ENCODE data around the gene FCHO1. TPM values are rescaled to one million over a fixed set of nuclear protein-coding genes. Genes with fewer than 3 reads are reported as not detected.

FCHO1 gene
- total RNA-seq, 1 experiment from 2014 or later: 0.61 TPM

DNA sequence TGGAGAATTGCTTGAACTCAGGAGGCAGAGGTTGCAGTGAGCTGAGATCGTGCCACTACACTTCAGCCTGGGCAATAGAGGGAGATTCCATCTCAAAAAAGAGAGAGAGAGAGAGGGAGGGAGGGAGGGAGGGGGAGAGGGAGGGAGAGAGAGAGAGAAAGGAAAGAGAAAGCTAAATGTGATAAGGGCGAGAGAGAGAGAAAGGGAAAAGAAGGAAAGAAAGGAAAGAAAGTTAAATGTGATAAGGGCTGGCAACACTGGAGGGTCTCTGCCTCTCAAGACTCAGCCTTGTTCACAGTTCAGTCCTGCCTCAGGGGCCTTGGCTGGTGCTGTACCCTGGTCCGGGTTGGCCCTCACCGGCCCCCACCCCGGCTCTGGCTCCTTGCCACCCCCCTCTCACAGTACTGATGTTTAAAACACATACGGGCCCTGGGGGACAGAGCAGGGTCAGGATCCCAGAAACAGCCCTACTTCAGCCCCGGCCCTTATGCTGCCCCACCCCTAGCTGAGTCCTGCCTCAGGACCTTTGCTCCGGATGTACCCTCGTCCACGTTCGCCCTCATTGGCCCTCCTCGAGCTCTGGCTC is 28.5 kb upstream of the FCHO1 start:
- Mint-ChIP-seq H3K4me1 (ENCODE audit: low read depth, unreplicated experiment) (peaks cover 25% of the 10 kb centered on the region), H3K36me3 (ENCODE audit: insufficient read depth, unreplicated experiment) (peaks cover 40% of the 10 kb centered on the region), H3K27ac (ENCODE audit: unreplicated experiment) (no peak overlapping the region), H3K9me3 (ENCODE audit: low read depth, unreplicated experiment) (no peaks in the 10 kb centered on the region), H3K27me3 (ENCODE audit: unreplicated experiment) (no peaks in the 10 kb centered on the region), H3K4me3 (ENCODE audit: low read depth, unreplicated experiment) (no peak overlapping the region)
- intact Hi-C loops (cut with micrococcal nuclease; ENCODE audit: unreplicated experiment): no loop called here
- CTCF ChIA-PET: no interaction called here
- DNase-seq: no peak
- no peak for TF ChIP-seq CTCF (IDR thresholded peaks at IDR 0.05; ENCODE audit: unreplicated experiment)
- no TSS peak for BruUV-seq (replicated peaks)

- no peak overlapping the region for H3K4me3 Mint-ChIP-seq (ENCODE audit: low read depth, unreplicated experiment)
- BruUV-seq (replicated peaks): no TSS peak
Measured at GRCh38 chr19:17724655-17725054, 26.6 kb upstream of the FCHO1 start.

DNA sequence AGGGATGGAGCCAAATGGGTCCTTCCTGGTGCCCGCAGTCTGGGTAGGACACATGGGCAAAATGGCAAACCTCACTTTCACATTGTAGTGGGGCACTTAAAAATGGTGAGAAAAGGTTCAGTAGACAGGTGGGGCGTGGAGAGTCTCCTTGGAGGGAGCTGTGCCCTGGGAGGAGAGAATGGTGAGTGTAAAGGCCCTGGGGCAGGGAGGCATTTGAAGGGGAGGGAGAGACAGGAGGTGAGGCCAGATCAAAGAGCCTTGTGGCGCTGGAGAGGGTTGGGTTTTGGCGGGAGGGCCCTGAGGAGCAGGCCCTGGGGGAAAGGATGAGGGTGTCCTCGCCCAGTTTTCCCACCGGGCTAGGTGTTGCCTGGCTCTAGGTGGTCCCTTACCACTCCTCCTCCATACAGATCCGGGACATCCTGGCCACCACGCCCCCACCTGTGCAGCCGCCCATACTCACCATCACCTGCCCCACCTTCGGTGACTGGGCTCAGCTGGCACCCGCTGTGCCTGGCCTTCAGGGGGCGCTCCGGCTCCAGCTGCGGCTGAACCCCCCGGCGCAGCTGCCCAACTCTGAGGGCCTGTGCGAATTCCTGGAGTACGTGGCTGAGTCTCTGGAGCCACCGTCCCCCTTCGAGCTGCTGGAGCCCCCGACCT is 25.7 kb upstream of the FCHO1 start:
- no peak overlapping the region for H3K27ac Mint-ChIP-seq (ENCODE audit: unreplicated experiment)
- H3K36me3 Mint-ChIP-seq (ENCODE audit: insufficient read depth, unreplicated experiment): peaks cover 39% of the 10 kb centered on the region
- peak; percentile 32 for TF ChIP-seq CTCF (IDR thresholded peaks at IDR 0.05; ENCODE audit: unreplicated experiment)
- CTCF ChIA-PET: no interaction called here
- H3K4me1 Mint-ChIP-seq (ENCODE audit: low read depth, unreplicated experiment): peaks cover 10% of the 10 kb centered on the region
- BruUV-seq (replicated peaks): no TSS peak
- DNase-seq: no peak
- no peaks in the 10 kb centered on the region for H3K27me3 Mint-ChIP-seq (ENCODE audit: unreplicated experiment)
- intact Hi-C loops (cut with micrococcal nuclease; ENCODE audit: unreplicated experiment): no loop called here
- H3K9me3 Mint-ChIP-seq (ENCODE audit: low read depth, unreplicated experiment): no peaks in the 10 kb centered on the region
- no peak overlapping the region for H3K4me3 Mint-ChIP-seq (ENCODE audit: low read depth, unreplicated experiment)

More at GRCh38 chr19:17724655-17725054, 26.6 kb upstream of the FCHO1 start:
- Mint-ChIP-seq H3K27ac (ENCODE audit: unreplicated experiment) (peak overlapping the region; percentile 39), H3K9me3 (ENCODE audit: low read depth, unreplicated experiment) (no peaks in the 10 kb centered on the region), H3K27me3 (ENCODE audit: unreplicated experiment) (no peaks in the 10 kb centered on the region), H3K36me3 (ENCODE audit: insufficient read depth, unreplicated experiment) (peaks cover 39% of the 10 kb centered on the region), H3K4me1 (ENCODE audit: low read depth, unreplicated experiment) (peaks cover 18% of the 10 kb centered on the region)
- no peak for TF ChIP-seq CTCF (IDR thresholded peaks at IDR 0.05; ENCODE audit: unreplicated experiment)
- CTCF ChIA-PET: no interaction called here
- no peak for DNase-seq
- intact Hi-C loops (cut with micrococcal nuclease; ENCODE audit: unreplicated experiment): no loop called here

GRCh38 chr19:17726136-17726741 is 25.0 kb upstream of the FCHO1 start:
- no TSS peak for BruUV-seq (replicated peaks)
- no peak for DNase-seq

More at GRCh38 chr19:17726136-17726741, 25.0 kb upstream of the FCHO1 start:
- Mint-ChIP-seq H3K4me1 (ENCODE audit: low read depth, unreplicated experiment) (peaks cover 7% of the 10 kb centered on the region), H3K27me3 (ENCODE audit: unreplicated experiment) (no peaks in the 10 kb centered on the region), H3K27ac (ENCODE audit: unreplicated experiment) (no peak overlapping the region), H3K4me3 (ENCODE audit: low read depth, unreplicated experiment) (no peak overlapping the region), H3K9me3 (ENCODE audit: low read depth, unreplicated experiment) (no peaks in the 10 kb centered on the region), H3K36me3 (ENCODE audit: insufficient read depth, unreplicated experiment) (peaks cover 38% of the 10 kb centered on the region)
- CTCF ChIA-PET: no interaction called here
- intact Hi-C loops (cut with micrococcal nuclease; ENCODE audit: unreplicated experiment): no loop called here
- no peak for TF ChIP-seq CTCF (IDR thresholded peaks at IDR 0.05; ENCODE audit: unreplicated experiment)

Measured in Calu3 (cell line).